Activated CD4-positive, alpha-beta T cell treated with anti-CD3 and anti-CD28 coated beads, Interleukin-2, amount 50 U/mL, for 48 hours (primary cell): Measurements from ENCODE around the gene NR3C2.

ENCODE experiments used
- DNase-seq, 2 experiments: peaks; one replicate each; pipeline ENCODE4 v3.0.0-alpha.2; 2020

The NR3C2 gene

DNA sequence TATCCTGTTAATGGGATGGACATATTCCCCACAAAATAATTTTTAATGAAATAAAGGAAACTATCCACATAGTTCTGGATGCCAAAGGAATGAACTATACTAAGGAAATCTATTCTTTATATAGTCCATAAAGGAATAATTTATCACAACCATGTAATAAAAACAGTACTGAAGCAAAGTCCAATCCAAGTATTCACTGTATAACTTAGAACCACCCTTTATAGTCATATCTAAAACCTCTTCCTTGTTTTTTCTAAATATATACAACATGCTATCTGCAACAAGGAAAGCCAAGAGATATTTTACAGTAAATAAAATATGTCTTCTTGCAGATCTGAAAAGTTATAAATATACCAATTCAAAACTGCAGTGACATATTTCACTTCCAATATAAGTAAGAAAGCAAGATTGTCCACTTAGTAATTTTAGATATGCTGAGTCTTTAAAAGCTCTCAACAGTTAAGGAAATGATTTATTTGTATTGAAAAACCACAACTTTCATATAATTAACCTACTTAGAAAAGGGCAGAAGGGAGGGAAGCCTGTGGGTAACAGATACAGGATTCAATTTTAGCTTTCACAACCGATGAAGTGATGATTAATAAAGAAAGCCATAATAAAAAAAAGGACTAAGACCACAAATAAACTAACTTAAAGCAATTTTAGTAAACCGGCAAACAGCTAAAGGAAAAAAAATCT lies 8.0 kb downstream of the NR3C2 start:
- no peak for DNase-seq

- no peak for DNase-seq
Observed at GRCh38 chr4:148431401-148431800, 10.8 kb downstream of the NR3C2 start.

DNA sequence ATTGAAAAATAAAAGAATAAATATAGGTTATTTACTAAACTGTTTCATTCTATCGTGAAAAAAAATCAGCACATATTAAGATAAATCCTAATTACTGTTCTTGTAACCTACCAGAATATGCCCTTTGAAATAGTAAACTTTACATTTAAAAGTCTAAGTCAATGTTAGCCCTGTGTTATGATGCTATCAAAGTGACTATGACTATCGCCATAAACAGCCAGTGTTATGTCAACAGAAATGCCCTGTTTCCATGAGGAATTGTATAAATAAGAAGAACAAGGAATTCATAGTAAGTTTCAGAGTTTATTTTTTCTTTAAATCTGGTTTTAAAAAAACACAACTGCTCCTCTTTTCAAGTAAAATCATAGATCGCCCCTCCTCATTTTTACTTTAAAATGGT lies 11.4 kb downstream of the NR3C2 start:
- DNase-seq = no peak

DNA sequence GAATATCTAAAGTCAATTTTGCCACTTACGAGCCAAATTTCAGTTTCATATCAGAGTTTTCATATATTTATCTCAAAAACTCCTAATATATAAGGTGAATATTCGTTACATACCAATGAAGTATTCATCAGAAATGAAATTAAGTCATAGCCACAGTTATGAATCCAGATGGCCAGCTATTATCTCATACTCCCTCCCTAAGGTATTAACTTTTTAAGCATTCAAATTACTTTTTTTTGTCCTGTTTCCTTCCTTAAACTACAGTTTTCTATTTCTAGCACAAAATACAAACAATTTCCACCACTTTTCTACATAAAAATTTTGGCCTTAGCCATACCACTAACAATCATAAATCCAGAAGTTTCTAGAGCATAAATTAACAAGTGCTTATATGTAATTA lies 13.0 kb downstream of the NR3C2 start:
- DNase-seq = no peak

DNA sequence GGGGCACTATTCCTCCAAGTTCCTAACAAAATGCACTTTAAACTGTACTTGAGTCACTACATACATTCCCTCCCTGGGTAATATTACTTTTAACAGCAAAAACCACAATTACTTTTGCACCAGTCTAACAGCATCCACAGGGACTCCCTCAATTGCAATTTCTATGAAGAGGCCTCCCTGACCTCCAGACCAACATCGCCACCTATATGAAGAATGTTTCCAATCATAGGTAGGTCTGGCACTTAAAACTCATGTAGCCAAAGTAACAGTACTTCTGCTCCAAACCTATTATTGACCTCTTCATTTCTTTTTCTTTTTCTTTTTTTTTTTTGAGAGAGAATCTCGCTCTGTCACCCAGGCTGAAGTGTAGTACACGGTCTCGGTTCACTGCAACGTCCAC lies 15.6 kb downstream of the NR3C2 start:
- no peak for DNase-seq

- DNase-seq = no peak
Observed at GRCh38 chr4:148425327-148426110, 16.7 kb downstream of the NR3C2 start.

GRCh38 chr4:148420397-148420796 lies 21.8 kb downstream of the NR3C2 start:
- DNase-seq = no peak

DNA sequence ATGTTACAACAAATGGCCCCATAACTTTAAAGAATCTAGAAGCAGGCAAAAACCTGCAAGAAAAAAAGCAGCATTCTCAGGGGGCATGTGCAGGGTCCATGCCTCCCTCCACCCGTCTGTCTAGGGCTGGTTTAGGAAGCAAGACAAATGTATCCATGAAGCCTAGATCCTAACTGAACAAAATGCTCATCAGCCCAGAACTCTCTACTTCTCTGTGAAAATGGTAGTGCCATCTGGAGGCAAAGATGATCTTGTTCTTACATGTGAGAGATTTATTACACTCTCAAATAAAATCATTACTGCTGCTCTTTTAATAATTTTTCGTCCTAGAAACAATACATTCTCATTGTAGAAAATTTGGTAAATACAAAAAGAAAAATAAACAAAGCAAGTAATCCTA lies 26.7 kb downstream of the NR3C2 start:
- DNase-seq = no peak

DNA sequence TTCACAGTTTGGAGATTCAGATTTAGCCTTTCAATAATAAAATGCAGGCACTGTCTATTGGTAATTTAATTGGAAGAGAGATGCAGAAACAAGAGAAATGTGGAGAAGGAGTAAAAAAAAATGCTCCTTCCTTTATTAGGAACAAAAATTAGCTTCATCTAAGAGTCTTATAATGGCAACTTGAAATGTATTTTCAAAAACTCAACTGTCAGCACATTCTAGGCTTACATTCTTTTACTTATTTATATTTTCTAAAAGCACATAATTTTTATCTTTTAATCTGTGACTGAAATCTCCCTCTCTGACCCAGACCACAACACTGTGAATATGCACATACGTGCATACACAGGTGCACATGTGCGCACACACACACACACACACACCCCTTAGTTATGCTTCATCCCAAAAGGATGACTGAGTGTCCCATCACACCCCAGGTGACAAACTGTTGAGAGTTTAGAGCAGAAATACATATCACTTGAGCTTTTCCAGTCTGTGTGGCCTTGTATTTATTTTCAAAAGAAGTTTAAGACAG lies 29.7 kb downstream of the NR3C2 start:
- DNase-seq = no peak

GRCh38 chr4:148405161-148405893 lies 36.9 kb downstream of the NR3C2 start:
- DNase-seq = no peak

DNA sequence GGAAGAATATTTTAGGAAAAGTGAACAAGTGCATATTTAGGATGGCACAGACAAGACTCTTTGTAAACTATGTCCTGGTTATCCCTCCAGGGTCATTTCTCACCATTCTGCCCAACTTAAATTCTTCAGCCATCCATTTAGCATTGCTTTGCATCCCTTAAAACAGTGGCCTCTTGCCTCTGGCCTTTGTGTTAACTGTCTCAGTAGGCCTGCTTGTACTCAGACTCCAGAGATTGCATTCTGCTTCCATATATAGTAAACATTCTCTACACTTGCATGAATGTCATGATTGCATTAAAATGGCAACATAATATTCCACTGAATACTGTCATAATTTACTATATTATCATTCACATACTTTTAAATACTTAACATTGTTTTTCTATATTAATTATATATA lies 43.2 kb downstream of the NR3C2 start:
- DNase-seq = no peak

DNA sequence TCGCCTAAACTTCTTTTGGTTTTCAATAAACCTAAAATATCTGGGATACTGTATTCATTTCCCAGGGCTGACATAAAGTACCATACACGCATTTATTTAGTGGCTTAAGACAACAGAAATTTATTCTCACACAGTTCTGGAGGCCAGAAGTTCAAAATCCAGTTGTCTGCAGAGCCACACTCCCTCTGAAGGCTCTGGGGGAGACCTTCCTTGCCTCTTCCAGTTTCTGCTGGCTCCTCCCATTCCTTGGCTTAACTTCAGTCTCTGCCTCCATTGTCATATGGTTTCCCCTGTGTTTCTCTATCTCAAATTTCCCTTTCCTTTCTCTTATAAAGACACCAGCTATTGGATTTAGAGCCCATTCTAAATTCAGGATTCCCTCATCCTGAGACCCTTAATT lies 44.4 kb downstream of the NR3C2 start:
- DNase-seq = no peak

DNA sequence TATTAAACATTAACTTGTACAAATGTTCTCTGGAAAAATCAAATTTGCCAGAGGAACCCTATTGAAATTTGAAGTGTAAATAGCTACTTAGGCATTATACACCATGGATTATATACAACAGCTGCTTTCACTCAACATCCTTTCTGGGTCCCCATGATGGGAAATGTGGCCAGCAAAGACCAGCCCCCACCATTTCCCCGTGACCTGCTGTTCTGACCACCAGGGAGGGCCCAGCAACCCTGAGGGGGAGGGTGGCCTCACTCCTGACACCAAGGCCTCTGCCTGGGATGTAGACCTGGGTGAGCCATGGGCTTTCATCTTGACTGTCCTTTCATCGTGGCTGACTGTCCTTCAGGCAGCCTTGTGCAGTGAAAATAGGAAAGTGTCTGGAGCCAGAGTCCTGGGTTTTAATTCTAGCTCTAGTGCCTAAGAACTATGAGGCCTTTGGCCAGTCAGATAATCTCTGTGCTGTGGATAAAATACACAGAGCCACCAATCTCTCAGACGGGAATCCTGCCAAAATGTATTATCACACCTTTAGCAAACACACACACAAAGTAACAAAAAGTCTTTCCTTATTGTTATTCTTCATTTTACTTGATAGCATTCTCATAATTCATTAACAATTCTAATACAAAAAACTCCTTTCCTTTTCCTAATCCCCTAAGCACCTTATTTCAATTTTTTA lies 45.1 kb downstream of the NR3C2 start:
- DNase-seq = no peak

- DNase-seq = no peak
Observed at GRCh38 chr4:148395771-148396170, 46.4 kb downstream of the NR3C2 start.

GRCh38 chr4:148391056-148391455 lies 51.2 kb downstream of the NR3C2 start:
- DNase-seq = no peak

- no peak for DNase-seq
Observed at GRCh38 chr4:148390311-148390710, 51.9 kb downstream of the NR3C2 start.

DNA sequence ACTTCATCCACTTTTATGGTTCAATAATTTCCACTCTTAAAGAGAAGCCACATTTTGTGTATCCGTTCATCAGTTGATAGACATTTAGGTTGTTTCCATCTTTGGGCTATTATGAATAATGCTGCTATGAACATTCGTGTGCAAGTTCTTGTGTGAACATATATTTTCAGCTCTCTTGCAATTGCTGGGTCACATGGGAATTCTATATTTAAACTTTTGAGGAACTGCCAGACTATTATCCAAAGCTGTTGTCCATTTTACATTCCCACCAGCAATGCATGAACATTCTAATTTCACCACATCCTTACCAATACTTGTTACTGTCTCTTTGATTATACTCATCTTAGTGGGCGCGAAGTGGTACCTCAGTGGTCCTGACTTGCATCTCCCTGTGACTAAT lies 61.9 kb downstream of the NR3C2 start:
- DNase-seq = no peak

GRCh38 chr4:148376151-148376550 lies 66.1 kb downstream of the NR3C2 start:
- DNase-seq = no peak

- no peak for DNase-seq
Observed at GRCh38 chr4:148375584-148375983, 66.6 kb downstream of the NR3C2 start.

DNA sequence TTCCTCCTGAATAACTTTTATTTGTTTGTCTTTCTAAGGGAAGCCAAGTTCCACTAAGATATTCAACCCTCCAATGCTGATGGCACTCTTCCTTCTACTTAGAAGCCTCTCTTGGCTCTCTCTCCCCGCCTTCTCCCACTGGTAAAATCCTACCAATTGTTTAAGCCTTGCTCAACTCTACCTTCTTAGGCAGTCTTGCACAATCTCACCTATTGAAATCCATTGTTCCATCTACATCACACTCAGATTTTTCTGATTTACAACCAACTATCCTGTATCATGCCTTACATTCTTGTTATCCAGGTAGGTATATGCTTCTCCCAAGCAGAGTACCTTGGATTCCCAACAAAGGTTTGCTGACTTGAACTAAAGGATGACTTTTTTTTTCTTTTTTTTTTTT lies 69.1 kb downstream of the NR3C2 start:
- no peak for DNase-seq

DNA sequence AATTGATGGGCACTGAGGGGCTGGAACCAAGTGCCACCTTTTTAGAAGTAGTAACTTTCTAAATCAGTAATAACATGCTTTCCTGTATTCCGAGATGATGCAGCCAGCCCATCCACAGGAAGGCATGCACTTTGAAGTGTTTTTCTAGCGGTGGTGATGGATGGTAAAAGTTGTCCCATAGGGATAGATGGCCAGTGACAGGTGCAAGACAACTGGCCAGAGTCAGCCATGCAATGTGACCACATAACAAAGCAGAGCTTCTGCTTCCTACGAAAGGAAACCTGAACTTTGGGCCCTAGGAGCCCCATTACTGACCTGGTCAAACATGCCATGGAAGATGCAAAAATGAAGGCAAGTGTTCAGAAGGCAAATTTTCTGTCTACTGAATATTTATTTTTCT lies 72.3 kb downstream of the NR3C2 start:
- no peak for DNase-seq

DNA sequence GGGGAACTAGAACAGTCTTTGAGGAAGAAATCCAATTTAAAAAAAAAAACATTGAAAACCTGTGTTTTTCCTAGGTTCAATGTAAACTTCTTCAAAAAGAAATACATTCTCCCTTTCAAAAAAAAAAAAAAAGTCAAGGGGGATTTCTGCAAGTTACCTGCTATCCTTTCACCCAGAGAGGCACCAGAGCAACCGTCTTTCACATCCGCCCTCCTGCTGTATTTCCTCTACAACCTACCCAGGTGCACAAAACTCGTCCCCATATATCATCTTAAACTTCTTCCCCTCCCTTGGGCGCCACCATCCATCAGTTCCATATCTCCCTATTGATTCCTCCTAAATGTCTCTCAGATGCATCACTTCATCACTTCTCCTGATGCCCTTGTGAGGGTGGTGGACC lies 74.5 kb downstream of the NR3C2 start:
- DNase-seq = no peak

GRCh38 chr4:148366251-148366650 lies 76.0 kb downstream of the NR3C2 start:
- DNase-seq = no peak
